K562 (cell line): ENCODE measurements around the gene SHF. TPM values are rescaled to one million over a fixed set of nuclear protein-coding genes. Genes with fewer than 3 reads are reported as not detected.

Experiments used
- ATAC-seq: fragments of 200-7000 bp; cut with Tn5 transposase; 3 replicates; pipeline ENCODE4 v1.9.1; 2020; ENCODE audit warnings: moderate library complexity
- BruUV-seq: library from RNA; stranded (reverse); fragments of 400-500 nt; replicated peaks from 2 replicates; lab custom pipeline; 2021; lab: Mats Ljungman, UMichigan
- CTCF ChIA-PET: fragments of 300-600 bp; formaldehyde crosslinking; extraction: SDS; loops from one replicate; lab custom pipeline; 2021; ENCODE audit warnings: low intra/inter-chr PET ratio; lab: Yijun Ruan, JAX
- POLR2A ChIA-PET: fragments of 300-600, 350-650 bp; sonication (Branson Sonifier 250); formaldehyde crosslinking; extraction: SDS; loops from one replicate; lab custom pipeline; 2021; ENCODE audit warnings: antibody characterized with exemption, inconsistent platforms; lab: Yijun Ruan, JAX
- DNase-seq, 4 experiments: peaks; one replicate each; pipeline versions ENCODE4 v3.0.0 to v3.0.0-alpha.2; 2011 to 2018; ENCODE audit warnings: low spot score in 3 of 4, mixed read lengths in 3 of 4; ENCODE audit errors: extremely low read depth in 1 of 4
- FAIRE-seq: peaks from 2 replicates; lab custom pipeline; 2011; peaks lifted over from hg19 to GRCh38; lab: Jason Lieb, UNC
- H2AFZ ChIP-seq: 2 replicates; pipeline ENCODE4 v1.6.0; 2011; ENCODE audit warnings: low read depth, low read length, control low read depth, inconsistent platforms
- H3K27ac ChIP-seq: fragments of 200-600 bp; 3 replicates; pipeline ENCODE4 v1.8.0; 2011; ENCODE audit warnings: low read depth, mild to moderate bottlenecking, control low read depth, inconsistent platforms, low read length, moderate library complexity, mixed read lengths; ENCODE audit errors: extremely low read depth
- H3K27me3 ChIP-seq, 2 experiments: fragments of 300-600 bp in 1 of 2; 2 replicates in 1 of 2; 3 replicates in 1 of 2; pipeline versions ENCODE4 v1.6.0 to v1.8.0; 2011; ENCODE audit warnings: inconsistent platforms in 2 of 2, low read length in 2 of 2, mild to moderate bottlenecking in 1 of 2, mixed read lengths in 1 of 2, moderate library complexity in 1 of 2; ENCODE audit not compliant: control insufficient read depth in 2 of 2, insufficient read depth in 2 of 2
- H3K36me3 ChIP-seq: fragments of 300-600 bp; 3 replicates; pipeline ENCODE4 v1.8.0; 2011; ENCODE audit warnings: mild to moderate bottlenecking, low read length, inconsistent platforms; ENCODE audit not compliant: control insufficient read depth, insufficient read depth
- H3K4me1 ChIP-seq, 2 experiments: fragments of 200-600 bp in 1 of 2; replicated peaks in 1 of 2; 2 replicates in 1 of 2; 3 replicates in 1 of 2; pipeline versions ENCODE4 v1.5.1 to v1.8.0; 2011; ENCODE audit warnings: inconsistent platforms in 2 of 2, low read length in 2 of 2, mild to moderate bottlenecking in 1 of 2, mixed read lengths in 1 of 2, moderate library complexity in 1 of 2; ENCODE audit not compliant: control insufficient read depth in 2 of 2, insufficient read depth in 2 of 2
- H3K4me2 ChIP-seq: 2 replicates; pipeline ENCODE4 v1.6.1; 2011; ENCODE audit warnings: low read length, control low read depth, inconsistent platforms, mixed read lengths; ENCODE audit not compliant: insufficient read depth
- H3K4me3 ChIP-seq: fragments of 200-600 bp; sonication (generic), shearing (Covaris generic); 2 replicates; pipeline ENCODE4 v1.5.1; 2016; ENCODE audit warnings: control low read depth, inconsistent platforms
- H3K79me2 ChIP-seq: fragments of 200-600 bp; 3 replicates; pipeline ENCODE4 v1.8.0; 2011; ENCODE audit warnings: low read length, inconsistent platforms; ENCODE audit not compliant: control insufficient read depth, insufficient read depth
- H3K9ac ChIP-seq, 2 experiments: 2 replicates each; pipeline versions ENCODE4 v1.6.0 to v1.6.1; 2011; ENCODE audit warnings: low read depth in 2 of 2, low read length in 2 of 2, control low read depth in 1 of 2, inconsistent platforms in 1 of 2, mild to moderate bottlenecking in 1 of 2, mixed read lengths in 1 of 2; ENCODE audit not compliant: insufficient read depth in 1 of 2
- H3K9me1 ChIP-seq: one replicate; pipeline ENCODE4 v1.6.0; 2011; ENCODE audit warnings: inconsistent platforms, mild to moderate bottlenecking, low read length, moderate library complexity; ENCODE audit not compliant: control insufficient read depth, insufficient read depth
- H3K9me3 ChIP-seq: replicated peaks from 2 replicates; pipeline ENCODE4 v1.5.1; 2011; ENCODE audit warnings: low read depth, low read length, inconsistent platforms; ENCODE audit not compliant: control insufficient read depth, insufficient read depth
- H4K20me1 ChIP-seq: replicated peaks from 2 replicates; pipeline ENCODE4 v1.6.1; 2011; ENCODE audit warnings: low read length, inconsistent platforms, mixed read lengths; ENCODE audit not compliant: control insufficient read depth, insufficient read depth
- BACH1 ChIP-seq: fragments of 200-800 bp; sonication (Bioruptor generic); IDR thresholded peaks from 2 replicates; pipeline ENCODE4 v1.6.1; 2016; ENCODE audit warnings: missing genetic modification characterization, missing compliant biosample characterization
- BRD9 ChIP-seq: fragments of 450-650 bp; IDR thresholded peaks from 2 replicates; pipeline ENCODE4 v1.6.1; 2018; ENCODE audit warnings: low read depth; ENCODE audit not compliant: partially characterized antibody
- FOXK2 ChIP-seq, 2 experiments: fragments of 450-650 bp; IDR thresholded peaks in 1 of 2; conservative IDR thresholded peaks in 1 of 2; 2 replicates each; pipeline ENCODE4 v1.6.1; 2016; ENCODE audit warnings: low read depth in 2 of 2, mild to moderate bottlenecking in 1 of 2
- PML ChIP-seq: IDR thresholded peaks from 2 replicates; pipeline ENCODE4 v1.6.1; 2012; ENCODE audit warnings: low read length, inconsistent platforms
- POLR2H ChIP-seq: IDR thresholded peaks from 2 replicates; pipeline ENCODE4 v1.6.1; 2016; ENCODE audit warnings: missing genetic modification characterization, low read depth, mild to moderate bottlenecking, control low read depth, missing compliant biosample characterization, moderate library complexity
- SIN3A ChIP-seq, 2 experiments: fragments of 150-350 bp in 1 of 2; IDR thresholded peaks; 2 replicates each; pipeline ENCODE4 v1.6.1; 2011 to 2016; ENCODE audit warnings: borderline replicate concordance in 2 of 2, low read depth in 2 of 2, low read length in 2 of 2, mild to moderate bottlenecking in 2 of 2, moderate library complexity in 2 of 2; ENCODE audit not compliant: control insufficient read depth in 1 of 2
- TFAP4 ChIP-seq: sonication (generic); formaldehyde crosslinking; IDR thresholded peaks from 2 replicates; pipeline ENCODE4 v1.8.0; 2022; ENCODE audit warnings: missing genetic modification reagents, mild to moderate bottlenecking, moderate library complexity, borderline replicate concordance
- WGBS: fragments of 100-300 bp; shearing (Covaris generic); methylation state at CpG from one replicate; pipeline ENCODE4 v1.1.6; 2016; ENCODE audit warnings: low coverage, mixed read lengths; ENCODE audit not compliant: insufficient coverage; ENCODE audit errors: missing lambda C conversion rate; 5-methylcytosine and 5-hydroxymethylcytosine counted together
- in situ Hi-C: fragments of 300-500 bp; cut with MboI; formaldehyde crosslinking; loops from 4 replicates; pipeline ENCODE4 v1.15.0; 2018; ENCODE audit warnings: inconsistent platforms, mixed read lengths
- intact Hi-C: fragments of 100-400 bp; cut with micrococcal nuclease; formaldehyde crosslinking; loops from 2 replicates; pipeline ENCODE4 v1.14.2; 2022
- polyA plus RNA-seq, 8 experiments: library from polyadenylated mRNA; depleted of rRNA in 4 of 8; stranded (reverse) in 5 of 8; unstranded in 3 of 8; fragments of >200 nt; fragmentation: Nextera tagmentation in 2 of 8; fragmentation: Illumina TruSeq in 1 of 8; extraction: Ambion mirVana in 2 of 8; extraction: Trizol in 1 of 8; gene quantifications; 2 replicates each; pipeline versions ENCODE4 v1.2.1 to v1.2.3, GENCODE V29; 2011 to 2014; ENCODE audit warnings: inconsistent platforms in 1 of 8, missing spikeins in 1 of 8
- total RNA-seq, 7 experiments: library from RNA; depleted of rRNA in 6 of 7; stranded (reverse); fragments of >200 nt in 6 of 7; fragmentation: Illumina TruSeq in 2 of 7; extraction: Trizol in 2 of 7; gene quantifications; 2 replicates each; pipeline versions ENCODE4 v1.2.1 to v1.2.3, GENCODE V29; 2011 to 2021; ENCODE audit warnings: low replicate concordance in 1 of 7
- TF ChIP-seq, protein P1 (sequence below), 2 experiments: fragments of 450-650 bp in 1 of 2; sonication (generic) in 1 of 2; formaldehyde crosslinking in 1 of 2; IDR thresholded peaks; 2 replicates each; pipeline versions ENCODE4 v1.7.1 to v1.9.0; 2016 to 2022; ENCODE audit warnings: inconsistent platforms in 1 of 2, mild to moderate bottlenecking in 1 of 2, missing genetic modification reagents in 1 of 2

Gene SHF
- total and polyA plus RNA-seq, 9 of the 15 experiments (the other 6 are each of a cell fraction or from before 2014, with no cell fraction given), result 0.51 to 2.2 (median 0.85) TPM; not detected in 2

DNA sequence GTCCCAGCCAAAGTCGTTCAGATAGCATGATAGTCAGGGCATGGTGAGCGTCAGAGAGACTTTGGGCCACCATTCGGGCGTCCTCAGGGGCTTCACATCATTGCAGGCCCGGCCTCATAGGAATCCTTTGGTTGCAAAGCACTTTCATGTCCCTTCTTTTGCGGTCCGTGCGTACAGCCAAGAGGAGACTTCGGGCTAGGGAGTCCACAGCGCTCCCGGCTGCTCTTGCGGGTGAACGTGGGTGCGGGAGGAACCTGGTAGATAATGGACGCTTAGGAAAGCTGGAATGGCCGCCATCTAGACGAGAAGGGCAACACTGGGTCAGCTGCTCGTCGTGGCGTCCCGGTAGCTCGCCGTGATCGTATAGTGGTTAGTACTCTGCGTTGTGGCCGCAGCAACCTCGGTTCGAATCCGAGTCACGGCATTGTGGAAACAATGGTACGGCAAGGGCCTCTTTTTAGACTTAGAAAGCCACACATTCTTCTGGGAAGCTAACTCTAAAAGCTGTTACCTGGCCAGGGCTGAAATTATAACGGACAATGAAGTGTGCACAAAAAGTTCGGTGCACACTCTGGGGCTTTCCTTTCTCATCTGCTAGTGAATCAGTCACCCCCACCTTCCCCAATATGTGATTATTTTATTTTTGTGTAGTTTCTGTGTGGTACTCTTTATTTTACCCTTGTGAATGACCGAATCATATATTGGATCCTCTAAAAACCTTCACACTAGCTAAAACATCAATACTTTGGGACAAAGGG lies 13.2 kb upstream of the SHF start:
- H3K9me1 ChIP-seq, result no peaks in the 10 kb centered on the region
- TF ChIP-seq POLR2H (tag) (peak; percentile 99), BACH1 (0 out of 2 replicates have a peak, but pooled peaks have one; percentile 57), TFAP4 (CRISPR knock-in tag) (peak; percentile 87), FOXK2 (conservative IDR thresholded peaks at IDR 0.05 in 1 of 2, IDR thresholded peaks at IDR 0.05 in 1 of 2; ENCODE audit: low read depth in 2 of 2) (peak in 1 of 2 experiments; percentile 85; a peak in 2 of 4 replicates), PML (peak; percentile 10; the same call in 1 of the 2 replicates), SIN3A (IDR thresholded peaks at IDR 0.05; ENCODE audit: borderline replicate concordance in 2 of 2, control insufficient read depth in 1 of 2, low read depth in 2 of 2, low read length in 2 of 2) (0 out of 4 replicates have a peak, but pooled peaks of 1 of the 2 experiments have one; percentile 3), BRD9 (peak; percentile 97)
- TF ChIP-seq, protein P1, sequence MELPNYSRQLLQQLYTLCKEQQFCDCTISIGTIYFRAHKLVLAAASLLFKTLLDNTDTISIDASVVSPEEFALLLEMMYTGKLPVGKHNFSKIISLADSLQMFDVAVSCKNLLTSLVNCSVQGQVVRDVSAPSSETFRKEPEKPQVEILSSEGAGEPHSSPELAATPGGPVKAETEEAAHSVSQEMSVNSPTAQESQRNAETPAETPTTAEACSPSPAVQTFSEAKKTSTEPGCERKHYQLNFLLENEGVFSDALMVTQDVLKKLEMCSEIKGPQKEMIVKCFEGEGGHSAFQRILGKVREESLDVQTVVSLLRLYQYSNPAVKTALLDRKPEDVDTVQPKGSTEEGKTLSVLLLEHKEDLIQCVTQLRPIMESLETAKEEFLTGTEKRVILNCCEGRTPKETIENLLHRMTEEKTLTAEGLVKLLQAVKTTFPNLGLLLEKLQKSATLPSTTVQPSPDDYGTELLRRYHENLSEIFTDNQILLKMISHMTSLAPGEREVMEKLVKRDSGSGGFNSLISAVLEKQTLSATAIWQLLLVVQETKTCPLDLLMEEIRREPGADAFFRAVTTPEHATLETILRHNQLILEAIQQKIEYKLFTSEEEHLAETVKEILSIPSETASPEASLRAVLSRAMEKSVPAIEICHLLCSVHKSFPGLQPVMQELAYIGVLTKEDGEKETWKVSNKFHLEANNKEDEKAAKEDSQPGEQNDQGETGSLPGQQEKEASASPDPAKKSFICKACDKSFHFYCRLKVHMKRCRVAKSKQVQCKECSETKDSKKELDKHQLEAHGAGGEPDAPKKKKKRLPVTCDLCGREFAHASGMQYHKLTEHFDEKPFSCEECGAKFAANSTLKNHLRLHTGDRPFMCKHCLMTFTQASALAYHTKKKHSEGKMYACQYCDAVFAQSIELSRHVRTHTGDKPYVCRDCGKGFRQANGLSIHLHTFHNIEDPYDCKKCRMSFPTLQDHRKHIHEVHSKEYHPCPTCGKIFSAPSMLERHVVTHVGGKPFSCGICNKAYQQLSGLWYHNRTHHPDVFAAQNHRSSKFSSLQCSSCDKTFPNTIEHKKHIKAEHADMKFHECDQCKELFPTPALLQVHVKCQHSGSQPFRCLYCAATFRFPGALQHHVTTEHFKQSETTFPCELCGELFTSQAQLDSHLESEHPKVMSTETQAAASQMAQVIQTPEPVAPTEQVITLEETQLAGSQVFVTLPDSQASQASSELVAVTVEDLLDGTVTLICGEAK (IDR thresholded peaks at IDR 0.05), result peak; percentile 79
- TF ChIP-seq, protein P1 (CRISPR knock-in tag; IDR thresholded peaks at IDR 0.05), result no peak

More for the DNA sequence above, 13.2 kb upstream of the SHF start:
- Histone ChIP-seq H3K36me3 (no peaks in the 10 kb centered on the region), H3K27me3 (no peaks in the 10 kb centered on the region), H3K27ac (peak overlapping the region; percentile 71), H3K9me3 (no peaks in the 10 kb centered on the region), H2AFZ (peak overlapping the region; percentile 96), H3K4me3 (peak overlapping the region; percentile 79), H3K9ac (peak overlapping the region; percentile 72 to 89), H3K79me2 (no peaks in the 10 kb centered on the region), H4K20me1 (no peaks in the 10 kb centered on the region), H3K4me1 (peaks cover 0 to 2% of the 10 kb centered on the region in 2 experiments; a peak in 2 of 5 replicates), H3K4me2 (peak overlapping the region; percentile 94)
- POLR2A ChIA-PET, result interaction anchor here (0.5 to 1.4 kb wide), 8 partner anchors 11 to 488 kb away, joined by 3 to 6 read pairs (median 3); no protein-coding TSS in a partner anchor
- BruUV-seq, result no TSS peak
- in situ Hi-C loops, result no loop called here
- peak; percentile 54 for FAIRE-seq
- peak; percentile 60 to 91 (median 62) for DNase-seq
- WGBS, result 3% methylated on average over 34 of the region's 34 CpGs
- intact Hi-C loops, result loop anchor here (2.0 to 5.0 kb wide), 2 partner anchors 68 to 411 kb away; no protein-coding TSS in a partner anchor
- ATAC-seq, result peak; percentile 64
- CTCF ChIA-PET, result interaction anchor here (2.2 kb wide), 1 partner anchor 257 kb away, joined by 8 read pairs; no protein-coding TSS in a partner anchor
